ENCODE measurements around the gene RPLP2.

Gene RPLP2

DNA sequence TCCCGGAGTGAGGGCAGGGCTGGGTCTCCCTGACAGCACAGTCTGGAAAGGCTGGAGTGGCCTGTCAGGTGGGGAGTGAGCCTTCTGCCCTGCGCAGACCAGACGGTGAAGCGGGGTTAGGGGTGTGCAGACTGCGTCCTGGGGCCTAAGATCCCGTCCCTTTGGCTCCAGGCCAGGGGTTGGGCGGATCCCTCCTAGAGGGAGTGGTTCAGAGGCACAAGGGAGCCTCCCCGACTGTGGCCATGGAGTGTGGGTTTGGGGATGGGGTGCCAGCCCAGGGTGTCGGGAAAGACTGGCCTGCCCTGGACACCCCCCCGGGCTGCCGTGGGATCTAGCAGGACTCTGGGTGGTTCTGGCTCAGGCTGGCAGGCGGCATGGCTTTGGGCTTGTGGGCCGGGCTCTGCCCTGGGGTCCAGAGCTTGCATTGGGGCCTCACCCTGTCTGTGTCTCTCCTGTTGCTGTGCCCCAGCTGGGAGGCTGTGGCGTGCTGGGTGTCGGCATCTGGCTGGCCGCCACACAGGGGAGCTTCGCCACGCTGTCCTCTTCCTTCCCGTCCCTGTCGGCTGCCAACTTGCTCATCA lies 52.4 kb downstream of the RPLP2 start:
- no peak for DNase-seq (ENCODE audit: low spot score)

More for the DNA sequence above, 52.4 kb downstream of the RPLP2 start:
- in situ Hi-C loops (cut with MboI; ENCODE audit: low pct_unique_long_range_greater_than_20kb, low sequenced_read_pairs, unreplicated experiment) = no loop called here
- TF ChIP-seq, protein P1, sequence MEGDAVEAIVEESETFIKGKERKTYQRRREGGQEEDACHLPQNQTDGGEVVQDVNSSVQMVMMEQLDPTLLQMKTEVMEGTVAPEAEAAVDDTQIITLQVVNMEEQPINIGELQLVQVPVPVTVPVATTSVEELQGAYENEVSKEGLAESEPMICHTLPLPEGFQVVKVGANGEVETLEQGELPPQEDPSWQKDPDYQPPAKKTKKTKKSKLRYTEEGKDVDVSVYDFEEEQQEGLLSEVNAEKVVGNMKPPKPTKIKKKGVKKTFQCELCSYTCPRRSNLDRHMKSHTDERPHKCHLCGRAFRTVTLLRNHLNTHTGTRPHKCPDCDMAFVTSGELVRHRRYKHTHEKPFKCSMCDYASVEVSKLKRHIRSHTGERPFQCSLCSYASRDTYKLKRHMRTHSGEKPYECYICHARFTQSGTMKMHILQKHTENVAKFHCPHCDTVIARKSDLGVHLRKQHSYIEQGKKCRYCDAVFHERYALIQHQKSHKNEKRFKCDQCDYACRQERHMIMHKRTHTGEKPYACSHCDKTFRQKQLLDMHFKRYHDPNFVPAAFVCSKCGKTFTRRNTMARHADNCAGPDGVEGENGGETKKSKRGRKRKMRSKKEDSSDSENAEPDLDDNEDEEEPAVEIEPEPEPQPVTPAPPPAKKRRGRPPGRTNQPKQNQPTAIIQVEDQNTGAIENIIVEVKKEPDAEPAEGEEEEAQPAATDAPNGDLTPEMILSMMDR (IDR thresholded peaks at IDR 0.05; ENCODE audit: extremely low read depth, insufficient read depth, missing control alignments) = no peak

Measured in GM13977 (cell line).